SK-N-SH (cell line): ENCODE results near the gene KRT36. TPM values are rescaled to one million over a fixed set of nuclear protein-coding genes. Genes with fewer than 3 reads are reported as not detected.

Experiments used
- CTCF ChIA-PET: fragments of 300-600, 350-600 bp; formaldehyde crosslinking; extraction: SDS; loops from one replicate; lab custom pipeline; 2021; lab: Yijun Ruan, JAX
- POLR2A ChIA-PET: fragments of 350-600 bp; sonication (Branson Sonifier 250); formaldehyde crosslinking; extraction: SDS; loops from one replicate; lab custom pipeline; 2020; ENCODE audit warnings: antibody characterized with exemption, inconsistent platforms; lab: Yijun Ruan, JAX
- DNase-seq: peaks from one replicate; pipeline ENCODE4 v3.0.0; 2012
- H2AFZ ChIP-seq: fragments of 200-600 bp; sonication (generic); 2 replicates; pipeline ENCODE4 v1.8.1; 2016; ENCODE audit warnings: antibody characterized with exemption, mild to moderate bottlenecking, low read depth
- H3F3A ChIP-seq: fragments of 200-600 bp; sonication (generic); replicated peaks from 2 replicates; pipeline ENCODE3; 2016; ENCODE audit warnings: antibody characterized with exemption, mild to moderate bottlenecking; ENCODE audit not compliant: insufficient read depth
- H3K27ac ChIP-seq, 2 experiments: fragments of 200-500 bp in 1 of 2; fragments of 200-600 bp in 1 of 2; sonication (Bioruptor generic) in 1 of 2; sonication (generic), shearing (Covaris generic) in 1 of 2; 2 replicates each; pipeline versions ENCODE4 v1.5.1 to v1.6.1; 2014 to 2016; ENCODE audit warnings: low read depth in 2 of 2, inconsistent platforms in 1 of 2, low read length in 1 of 2, mild to moderate bottlenecking in 1 of 2, mixed read lengths in 1 of 2
- H3K27me3 ChIP-seq: fragments of 200-600 bp; sonication (generic), shearing (Covaris generic); 2 replicates; pipeline ENCODE4 v1.6.1; 2016; ENCODE audit warnings: mixed run types; ENCODE audit not compliant: insufficient read depth
- H3K36me3 ChIP-seq, 2 experiments: fragments of 200-500 bp in 1 of 2; fragments of 200-600 bp in 1 of 2; sonication (Bioruptor generic) in 1 of 2; sonication (generic) in 1 of 2; replicated peaks in 1 of 2; 2 replicates each; pipeline versions ENCODE3 to v1.5.1; 2014 to 2016; ENCODE audit warnings: low read length in 1 of 2, mild to moderate bottlenecking in 1 of 2; ENCODE audit not compliant: insufficient read depth in 2 of 2, control insufficient read depth in 1 of 2
- H3K4me1 ChIP-seq, 2 experiments: fragments of 200-500 bp in 1 of 2; fragments of 200-600 bp in 1 of 2; sonication (Bioruptor generic) in 1 of 2; sonication (generic), shearing (Covaris generic) in 1 of 2; 2 replicates each; pipeline versions ENCODE4 v1.5.1 to v1.6.1; 2014 to 2016; ENCODE audit warnings: low read depth in 1 of 2, low read length in 1 of 2, mixed run types in 1 of 2; ENCODE audit not compliant: insufficient read depth in 2 of 2, control insufficient read depth in 1 of 2
- H3K4me2 ChIP-seq: fragments of 200-600 bp; sonication (generic), shearing (Covaris generic); 2 replicates; pipeline ENCODE4 v1.6.1; 2017; ENCODE audit warnings: mixed run types
- H3K4me3 ChIP-seq, 2 experiments: fragments of 200-500 bp in 1 of 2; fragments of 200-600 bp in 1 of 2; sonication (Bioruptor generic) in 1 of 2; sonication (generic), shearing (Covaris generic) in 1 of 2; 2 replicates each; pipeline versions ENCODE4 v1.5.1 to v1.8.1; 2014 to 2016; ENCODE audit warnings: low read depth in 2 of 2, inconsistent platforms in 1 of 2, low read length in 1 of 2, mild to moderate bottlenecking in 1 of 2, mixed read lengths in 1 of 2, moderate library complexity in 1 of 2
- H3K79me2 ChIP-seq: fragments of 200-600 bp; sonication (generic); 2 replicates; pipeline ENCODE4 v1.8.1; 2017; ENCODE audit warnings: mild to moderate bottlenecking; ENCODE audit not compliant: insufficient read depth
- H3K9ac ChIP-seq: fragments of 200-600 bp; sonication (generic); 2 replicates; pipeline ENCODE4 v1.6.1; 2017; ENCODE audit warnings: mixed run types
- H3K9me2 ChIP-seq: fragments of 200-600 bp; sonication (generic); 2 replicates; pipeline ENCODE4 v1.6.1; 2017; ENCODE audit warnings: mixed run types
- H3K9me3 ChIP-seq: fragments of 200-600 bp; sonication (generic); 2 replicates; pipeline ENCODE4 v1.6.1; 2017; ENCODE audit warnings: mixed run types, mild to moderate bottlenecking, moderate library complexity
- H4K20me1 ChIP-seq: fragments of 200-600 bp; sonication (generic); 2 replicates; pipeline ENCODE4 v1.6.1; 2017; ENCODE audit warnings: mild to moderate bottlenecking, mixed run types; ENCODE audit not compliant: insufficient read depth
- CHD2 ChIP-seq: fragments of 150-350 bp; IDR thresholded peaks from 2 replicates; pipeline ENCODE4 v1.6.1; 2018; ENCODE audit warnings: low read length; ENCODE audit not compliant: partially characterized antibody
- ELF1 ChIP-seq: IDR thresholded peaks from 2 replicates; pipeline ENCODE4 v1.4.0; 2012
- EP300 ChIP-seq, 2 experiments: IDR thresholded peaks; 2 replicates each; pipeline versions ENCODE4 v1.4.0 to v1.6.1; 2012; ENCODE audit warnings: borderline replicate concordance in 1 of 2, low read depth in 1 of 2, low read length in 1 of 2
- EZH2phosphoT487 ChIP-seq: fragments of 200-600 bp; sonication (generic); IDR thresholded peaks from 2 replicates; pipeline ENCODE4 v1.6.1; 2017; ENCODE audit warnings: low read depth, mixed run types, mild to moderate bottlenecking, antibody characterized with exemption, moderate library complexity, borderline replicate concordance
- FOSL2 ChIP-seq: IDR thresholded peaks from 2 replicates; pipeline ENCODE4 v1.4.0; 2012; ENCODE audit warnings: low read depth, mild to moderate bottlenecking, moderate library complexity, borderline replicate concordance
- FOXJ3 ChIP-seq: sonication (generic); formaldehyde crosslinking; IDR thresholded peaks from 2 replicates; pipeline ENCODE4 v1.5.1; 2020; ENCODE audit warnings: mild to moderate bottlenecking, missing genetic modification reagents
- FOXM1 ChIP-seq: IDR thresholded peaks from 2 replicates; pipeline ENCODE4 v1.4.0; 2012; ENCODE audit warnings: low read depth, mild to moderate bottlenecking
- GABPA ChIP-seq: IDR thresholded peaks from 2 replicates; pipeline ENCODE4 v1.4.0; 2012; ENCODE audit warnings: low read depth, mild to moderate bottlenecking
- JUND ChIP-seq: IDR thresholded peaks from 2 replicates; pipeline ENCODE4 v1.4.0; 2012
- NFIC ChIP-seq: IDR thresholded peaks from 2 replicates; pipeline ENCODE4 v1.4.0; 2012; ENCODE audit warnings: borderline replicate concordance
- POLR2AphosphoS5 ChIP-seq: IDR thresholded peaks from 2 replicates; pipeline ENCODE4 v1.6.1; 2012; ENCODE audit warnings: low read depth, low read length
- RFX5 ChIP-seq: IDR thresholded peaks from 2 replicates; pipeline ENCODE4 v1.6.1; 2012; ENCODE audit warnings: mild to moderate bottlenecking, improper control_type of control experiment, low read length
- SIN3A ChIP-seq: IDR thresholded peaks from 2 replicates; pipeline ENCODE4 v1.6.1; 2012; ENCODE audit warnings: low read depth, mild to moderate bottlenecking, low read length, moderate library complexity, borderline replicate concordance
- SMC3 ChIP-seq: IDR thresholded peaks from 2 replicates; pipeline ENCODE4 v1.6.1; 2012; ENCODE audit warnings: low read depth, low read length, improper control_type of control experiment
- TAF1 ChIP-seq: IDR thresholded peaks from 2 replicates; pipeline ENCODE4 v1.6.1; 2012; ENCODE audit warnings: low read depth, mild to moderate bottlenecking, low read length, moderate library complexity, borderline replicate concordance
- TCF12 ChIP-seq: IDR thresholded peaks from 2 replicates; pipeline ENCODE4 v1.4.0; 2012
- TEAD4 ChIP-seq: IDR thresholded peaks from 2 replicates; pipeline ENCODE4 v1.4.0; 2012; ENCODE audit warnings: mild to moderate bottlenecking, borderline replicate concordance; ENCODE audit not compliant: insufficient read depth
- YY1 ChIP-seq: IDR thresholded peaks from 2 replicates; pipeline ENCODE4 v1.4.0; 2012; ENCODE audit warnings: low read depth, mild to moderate bottlenecking
- WGBS: methylation state at CpG from one replicate; pipeline ENCODE4 v1.1.6; 2017; ENCODE audit warnings: low lambda C conversion rate; 5-methylcytosine and 5-hydroxymethylcytosine counted together
- polyA plus RNA-seq, 3 experiments: library from polyadenylated mRNA; depleted of rRNA; stranded (reverse); fragments of >200 nt; gene quantifications; 2 replicates each; pipeline ENCODE4 v1.2.3, GENCODE V29; 2012
- TF ChIP-seq, protein P1 (sequence below): fragments of 150-350 bp; IDR thresholded peaks from 2 replicates; pipeline ENCODE4 v1.6.1; 2016; ENCODE audit warnings: mild to moderate bottlenecking, low read depth, low read length
- TF ChIP-seq, protein P2 (sequence below): IDR thresholded peaks from 2 replicates; pipeline ENCODE4 v1.4.0; 2012; ENCODE audit warnings: low read depth

The KRT36 gene
- polyA plus RNA-seq, 1 of the 3 experiments (the other 2 are of a cell fraction) = not detected

GRCh38 chr17:41439375-41439774, 50.3 kb downstream of the KRT36 start:
- no peak overlapping the region for H2AFZ ChIP-seq
- H3K36me3 ChIP-seq = no peaks in the 10 kb centered on the region
- no peaks in the 10 kb centered on the region for H3K4me1 ChIP-seq
- no peak overlapping the region for H3K4me2 ChIP-seq
- H3K9me3 ChIP-seq = no peaks in the 10 kb centered on the region
- DNase-seq = no peak
- H3F3A ChIP-seq = no peaks in the 10 kb centered on the region
- ChIA-PET CTCF (interaction anchor here (1.0 kb wide), 1 partner anchor 110 kb away, joined by 6 read pairs; no protein-coding TSS in a partner anchor), POLR2A (no interaction called here)
- no peaks in the 10 kb centered on the region; the same call in 1 of the 2 replicates for H3K27me3 ChIP-seq
- H4K20me1 ChIP-seq = no peaks in the 10 kb centered on the region
- 37% methylated on average over 5 of the region's 5 CpGs for WGBS
- no peak overlapping the region for H3K9ac ChIP-seq
- TF ChIP-seq FOXM1 (no peak), RFX5 (no peak), GABPA (no peak), FOXJ3 (no peak), YY1 (no peak), NFIC (no peak), TCF12 (no peak), ELF1 (no peak), SIN3A (no peak)
- TF ChIP-seq, protein P1, sequence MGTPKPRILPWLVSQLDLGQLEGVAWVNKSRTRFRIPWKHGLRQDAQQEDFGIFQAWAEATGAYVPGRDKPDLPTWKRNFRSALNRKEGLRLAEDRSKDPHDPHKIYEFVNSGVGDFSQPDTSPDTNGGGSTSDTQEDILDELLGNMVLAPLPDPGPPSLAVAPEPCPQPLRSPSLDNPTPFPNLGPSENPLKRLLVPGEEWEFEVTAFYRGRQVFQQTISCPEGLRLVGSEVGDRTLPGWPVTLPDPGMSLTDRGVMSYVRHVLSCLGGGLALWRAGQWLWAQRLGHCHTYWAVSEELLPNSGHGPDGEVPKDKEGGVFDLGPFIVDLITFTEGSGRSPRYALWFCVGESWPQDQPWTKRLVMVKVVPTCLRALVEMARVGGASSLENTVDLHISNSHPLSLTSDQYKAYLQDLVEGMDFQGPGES = no peak
- H3K27ac ChIP-seq = no peak overlapping the region
- H3K9me2 ChIP-seq = no peaks in the 10 kb centered on the region
- H3K4me3 ChIP-seq = no peak overlapping the region
- H3K79me2 ChIP-seq = no peaks in the 10 kb centered on the region

- Histone ChIP-seq H3K9me3 (no peaks in the 10 kb centered on the region), H4K20me1 (no peaks in the 10 kb centered on the region), H3K9me2 (no peaks in the 10 kb centered on the region), H2AFZ (no peak overlapping the region), H3K4me1 (no peaks in the 10 kb centered on the region), H3K9ac (no peak overlapping the region), H3K4me2 (no peak overlapping the region), H3K27ac (no peak overlapping the region), H3F3A (no peaks in the 10 kb centered on the region), H3K36me3 (no peaks in the 10 kb centered on the region), H3K27me3 (no peaks in the 10 kb centered on the region), H3K79me2 (no peaks in the 10 kb centered on the region), H3K4me3 (no peak overlapping the region)
- no peak for DNase-seq
- TF ChIP-seq TCF12 = no peak
- no peak for TF ChIP-seq SMC3
- TF ChIP-seq FOXJ3 = no peak
- WGBS = 54% methylated on average over 8 of the region's 9 CpGs
- CTCF ChIA-PET = no interaction called here
- POLR2A ChIA-PET = no interaction called here
Observed at GRCh38 chr17:41437769-41438168, 51.9 kb downstream of the KRT36 start.

- Histone ChIP-seq H3F3A (no peaks in the 10 kb centered on the region), H3K4me1 (no peaks in the 10 kb centered on the region), H3K27ac (no peak overlapping the region), H2AFZ (no peak overlapping the region), H3K4me2 (no peak overlapping the region), H3K9me3 (no peaks in the 10 kb centered on the region), H3K9me2 (no peaks in the 10 kb centered on the region), H3K9ac (no peak overlapping the region), H3K4me3 (no peak overlapping the region), H4K20me1 (no peaks in the 10 kb centered on the region), H3K27me3 (no peaks in the 10 kb centered on the region), H3K79me2 (no peaks in the 10 kb centered on the region), H3K36me3 (no peaks in the 10 kb centered on the region)
- CTCF ChIA-PET = interaction anchor here (1.4 kb wide), 1 partner anchor 111 kb away, joined by 3 read pairs; no protein-coding TSS in a partner anchor
- 36% methylated on average over 7 of the region's 7 CpGs for WGBS
- POLR2A ChIA-PET = no interaction called here
- TF ChIP-seq JUND (no peak), YY1 (no peak), CHD2 (no peak), FOSL2 (no peak), TEAD4 (no peak), TAF1 (no peak), POLR2AphosphoS5 (no peak), EP300 (IDR thresholded peaks at IDR 0.05; ENCODE audit: borderline replicate concordance in 1 of 2, low read depth in 1 of 2, low read length in 1 of 2) (no peak), EZH2phosphoT487 (no peak), FOXM1 (no peak), SIN3A (no peak), GABPA (no peak), ELF1 (no peak), SMC3 (no peak)
- TF ChIP-seq, protein P2, sequence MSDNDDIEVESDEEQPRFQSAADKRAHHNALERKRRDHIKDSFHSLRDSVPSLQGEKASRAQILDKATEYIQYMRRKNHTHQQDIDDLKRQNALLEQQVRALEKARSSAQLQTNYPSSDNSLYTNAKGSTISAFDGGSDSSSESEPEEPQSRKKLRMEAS = no peak
- no peak for DNase-seq
Observed at GRCh38 chr17:41437254-41437653, 52.5 kb downstream of the KRT36 start.
